Neuronal stem cell (in vitro differentiated cells): ENCODE measurements around the gene FYN.
"Not testable (repeated sequence)": the region's sequence is repeated elsewhere in the genome, so short reads cannot be mapped to it uniquely, and the experiment has no call there.

Experiments
- DNase-seq: peaks from one replicate; pipeline ENCODE4 v3.0.0-alpha.2; 2013; ENCODE audit warnings: low spot score
- H2AFZ ChIP-seq: one replicate; pipeline ENCODE4 v1.6.1; 2013; ENCODE audit warnings: mild to moderate bottlenecking, low read length, inconsistent platforms
- H2AK5ac ChIP-seq: 2 replicates; pipeline ENCODE4 v1.6.1; 2013; ENCODE audit warnings: low read depth, mild to moderate bottlenecking, inconsistent platforms, low read length, moderate library complexity, mixed read lengths
- H2BK120ac ChIP-seq: 2 replicates; pipeline ENCODE4 v1.6.1; 2013; ENCODE audit warnings: low read depth, mild to moderate bottlenecking, inconsistent platforms, low read length, moderate library complexity, mixed read lengths
- H2BK12ac ChIP-seq: one replicate; pipeline ENCODE4 v1.6.1; 2013; ENCODE audit warnings: low read length, inconsistent platforms
- H2BK15ac ChIP-seq: 2 replicates; pipeline ENCODE4 v1.6.1; 2013; ENCODE audit warnings: mild to moderate bottlenecking, low read length, inconsistent platforms, mixed read lengths
- H2BK5ac ChIP-seq: one replicate; pipeline ENCODE4 v1.6.1; 2013; ENCODE audit warnings: inconsistent platforms, mild to moderate bottlenecking, low read length, moderate library complexity
- H3K14ac ChIP-seq: one replicate; pipeline ENCODE4 v1.6.1; 2013; ENCODE audit warnings: low read length, inconsistent platforms
- H3K18ac ChIP-seq: 2 replicates; pipeline ENCODE4 v1.6.1; 2013; ENCODE audit warnings: low read length, inconsistent platforms
- H3K23ac ChIP-seq: 2 replicates; pipeline ENCODE4 v1.6.1; 2013; ENCODE audit warnings: low read depth, mild to moderate bottlenecking, mixed read lengths, low read length, inconsistent platforms; ENCODE audit not compliant: poor library complexity
- H3K27ac ChIP-seq: replicated peaks from 3 replicates; pipeline ENCODE4 v1.5.1; 2013; ENCODE audit warnings: low read length, inconsistent platforms
- H3K27me3 ChIP-seq, 3 experiments: 2 replicates each; pipeline ENCODE4 v1.6.1; 2013; ENCODE audit warnings: low read length in 3 of 3, mild to moderate bottlenecking in 2 of 3, inconsistent platforms in 1 of 3, low read depth in 1 of 3, mixed read lengths in 1 of 3, moderate library complexity in 1 of 3; ENCODE audit not compliant: control insufficient read depth in 3 of 3, insufficient read depth in 3 of 3
- H3K36me3 ChIP-seq, 2 donors: replicated peaks in 1 of 2; 2 replicates each; pipeline ENCODE4 v1.6.1; 2013; ENCODE audit warnings: low read length in 2 of 2; ENCODE audit not compliant: control insufficient read depth in 2 of 2, insufficient read depth in 2 of 2
- H3K4ac ChIP-seq: 2 replicates; pipeline ENCODE4 v1.6.1; 2013; ENCODE audit warnings: inconsistent platforms, mild to moderate bottlenecking, low read length, moderate library complexity
- H3K4me1 ChIP-seq, 2 donors: 1 replicate in 1 of 2; 2 replicates in 1 of 2; pipeline ENCODE4 v1.6.1; 2013; ENCODE audit warnings: low read length in 2 of 2, low read depth in 1 of 2; ENCODE audit not compliant: control insufficient read depth in 2 of 2, insufficient read depth in 1 of 2
- H3K4me2 ChIP-seq: one replicate; pipeline ENCODE4 v1.6.1; 2013; ENCODE audit warnings: mild to moderate bottlenecking, low read length, inconsistent platforms; ENCODE audit not compliant: insufficient read depth, poor library complexity, severe bottlenecking
- H3K4me3 ChIP-seq, 2 donors: 2 replicates each; pipeline ENCODE4 v1.5.1; 2013; ENCODE audit warnings: low read length in 2 of 2, mild to moderate bottlenecking in 2 of 2, inconsistent platforms in 1 of 2, moderate library complexity in 1 of 2
- H3K79me1 ChIP-seq: one replicate; pipeline ENCODE4 v1.6.1; 2013; ENCODE audit warnings: low read depth, mild to moderate bottlenecking, inconsistent platforms, low read length, moderate library complexity
- H3K9ac ChIP-seq: one replicate; pipeline ENCODE4 v1.6.1; 2013; ENCODE audit warnings: mild to moderate bottlenecking, low read depth, low read length, inconsistent platforms; ENCODE audit not compliant: poor library complexity
- H3K9me3 ChIP-seq, 2 donors: replicated peaks in 1 of 2; 2 replicates each; pipeline versions ENCODE3 to v1.6.1; 2013; ENCODE audit warnings: low read length in 2 of 2, mild to moderate bottlenecking in 2 of 2, inconsistent platforms in 1 of 2, low read depth in 1 of 2, mixed read lengths in 1 of 2, moderate library complexity in 1 of 2; ENCODE audit not compliant: control insufficient read depth in 2 of 2, insufficient read depth in 1 of 2
- H4K8ac ChIP-seq: one replicate; pipeline ENCODE4 v1.6.1; 2013; ENCODE audit warnings: low read depth, mild to moderate bottlenecking, inconsistent platforms, low read length, moderate library complexity
- H4K91ac ChIP-seq: one replicate; pipeline ENCODE4 v1.6.1; 2013; ENCODE audit warnings: low read length, low read depth, mild to moderate bottlenecking, inconsistent platforms; ENCODE audit not compliant: poor library complexity
- WGBS, 2 donors: extraction: QIAGEN DNeasy Blood & Tissue Kit; methylation state at CpG; one replicate each; pipeline ENCODE4 v1.1.7; 2013; ENCODE audit warnings: missing lambda C conversion rate in 2 of 2, mixed read lengths in 1 of 2; ENCODE audit not compliant: insufficient read length in 2 of 2, insufficient replicate concordance in 1 of 2; ENCODE audit errors: extremely low coverage in 2 of 2; 5-methylcytosine and 5-hydroxymethylcytosine counted together

FYN gene

DNA sequence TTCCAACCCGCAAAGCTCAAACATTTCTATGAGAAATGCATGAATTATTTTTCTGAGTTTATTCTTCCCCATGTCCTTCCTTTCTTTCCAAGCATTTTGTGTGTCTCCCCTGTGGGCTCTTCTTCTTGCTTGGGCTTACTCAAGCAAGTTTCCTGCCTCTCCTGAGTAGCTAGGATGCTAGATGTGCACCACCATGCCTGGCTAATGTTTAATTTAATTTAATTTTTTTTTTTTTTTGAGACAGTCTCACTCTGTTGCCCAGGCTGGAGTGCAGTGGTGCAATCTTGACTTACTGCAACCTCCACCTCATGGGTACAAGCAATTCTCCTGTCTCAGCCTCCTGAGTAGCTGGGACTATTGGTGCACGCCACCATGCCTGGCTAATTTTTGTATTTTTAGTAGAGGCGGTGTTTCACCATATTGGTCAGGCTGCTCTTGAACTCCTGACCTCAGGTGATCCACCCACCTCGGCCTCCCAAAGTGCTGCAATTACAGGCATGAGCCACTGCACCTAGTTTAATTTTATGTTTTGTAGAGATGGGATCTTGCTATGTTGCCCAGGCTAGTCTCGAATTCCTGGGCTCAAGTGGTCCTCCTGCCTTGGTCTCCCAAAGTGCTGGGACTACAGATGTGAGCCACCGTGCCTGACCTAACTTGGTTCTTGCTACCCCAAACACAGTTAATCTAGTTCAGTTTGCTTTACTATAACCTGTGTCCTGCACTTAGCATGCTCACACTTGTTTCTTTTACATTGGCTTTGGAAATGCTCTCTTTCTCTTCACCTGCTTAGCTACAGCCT lies 192.2 kb downstream of the FYN start:
- not testable (repeated sequence) for H3K79me1 ChIP-seq, H3K9me3 ChIP-seq, H2BK15ac ChIP-seq, H3K23ac ChIP-seq, H3K27ac ChIP-seq, H3K18ac ChIP-seq, H3K4ac ChIP-seq, DNase-seq, H2AFZ ChIP-seq, H2AK5ac ChIP-seq, H3K14ac ChIP-seq, H2BK12ac ChIP-seq, H3K9ac ChIP-seq, H4K8ac ChIP-seq, H4K91ac ChIP-seq, H3K4me2 ChIP-seq, H3K27me3 ChIP-seq, H3K4me3 ChIP-seq, H2BK5ac ChIP-seq, H2BK120ac ChIP-seq
- WGBS, 2 donors, result no CpG with 5 or more reads among the region's 6 CpGs
- Histone ChIP-seq H3K4me1 (peaks cover 10 to 24% of the 10 kb centered on the region in 2 donors), H3K36me3 (peaks cover 15 to 94% of the 10 kb centered on the region in 2 donors)

DNA sequence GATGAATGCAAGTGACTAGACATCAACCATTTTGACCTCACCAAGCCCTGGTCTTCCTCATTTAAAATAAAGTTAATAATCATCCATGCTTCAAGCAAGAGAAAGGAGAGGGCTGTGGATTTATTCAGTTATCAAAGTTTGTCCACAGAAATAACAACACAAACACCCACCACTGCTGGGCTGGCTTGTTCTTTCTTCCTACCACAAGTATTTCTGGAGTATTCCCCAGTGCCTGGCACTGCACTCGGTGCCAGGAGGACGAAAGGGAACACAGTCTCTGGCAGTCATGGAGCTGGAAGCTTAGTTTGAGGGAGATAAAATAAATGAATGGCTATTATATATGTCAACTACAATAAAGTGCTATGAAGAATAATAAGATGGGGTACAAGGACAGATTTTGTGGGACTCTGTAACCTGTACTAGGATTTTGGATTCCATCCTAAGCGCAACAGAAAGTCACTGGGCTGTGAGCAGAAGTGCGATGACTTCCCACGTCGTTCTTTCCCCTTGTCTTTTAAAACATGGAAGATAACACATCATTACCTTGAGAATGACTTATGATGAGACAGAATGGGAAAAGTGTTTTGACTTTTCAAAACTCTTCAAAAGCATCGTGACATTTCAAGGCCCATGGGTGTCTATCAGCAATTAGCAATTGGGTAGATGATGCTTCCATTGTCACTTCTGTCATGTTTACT lies 193.1 kb downstream of the FYN start:
- no peak overlapping the region for H2BK120ac ChIP-seq
- no peak overlapping the region for H2BK15ac ChIP-seq
- WGBS, 2 donors, result no CpG with 5 or more reads among the region's 7 CpGs
- H3K9ac ChIP-seq, result no peak overlapping the region
- no peak for DNase-seq
- peaks cover 13 to 96% of the 10 kb centered on the region in 2 donors for H3K36me3 ChIP-seq
- H3K4me1 ChIP-seq, result peaks cover 3 to 19% of the 10 kb centered on the region in 2 donors
- H4K8ac ChIP-seq, result no peak overlapping the region
- H2BK12ac ChIP-seq, result no peak overlapping the region
- H2BK5ac ChIP-seq, result no peak overlapping the region
- H3K4me3 ChIP-seq, result no peak overlapping the region
- H3K23ac ChIP-seq, result no peak overlapping the region
- H4K91ac ChIP-seq, result no peak overlapping the region
- no peaks in the 10 kb centered on the region for H3K27me3 ChIP-seq
- H3K79me1 ChIP-seq, result peaks cover 2% of the 10 kb centered on the region
- no peak overlapping the region for H3K14ac ChIP-seq
- no peak overlapping the region for H3K18ac ChIP-seq
- H2AFZ ChIP-seq, result no peak overlapping the region
- H3K4ac ChIP-seq, result no peak overlapping the region
- H3K9me3 ChIP-seq, result no peaks in the 10 kb centered on the region
- no peak overlapping the region for H2AK5ac ChIP-seq
- H3K27ac ChIP-seq, result no peak overlapping the region
- H3K4me2 ChIP-seq, result no peak overlapping the region

DNA sequence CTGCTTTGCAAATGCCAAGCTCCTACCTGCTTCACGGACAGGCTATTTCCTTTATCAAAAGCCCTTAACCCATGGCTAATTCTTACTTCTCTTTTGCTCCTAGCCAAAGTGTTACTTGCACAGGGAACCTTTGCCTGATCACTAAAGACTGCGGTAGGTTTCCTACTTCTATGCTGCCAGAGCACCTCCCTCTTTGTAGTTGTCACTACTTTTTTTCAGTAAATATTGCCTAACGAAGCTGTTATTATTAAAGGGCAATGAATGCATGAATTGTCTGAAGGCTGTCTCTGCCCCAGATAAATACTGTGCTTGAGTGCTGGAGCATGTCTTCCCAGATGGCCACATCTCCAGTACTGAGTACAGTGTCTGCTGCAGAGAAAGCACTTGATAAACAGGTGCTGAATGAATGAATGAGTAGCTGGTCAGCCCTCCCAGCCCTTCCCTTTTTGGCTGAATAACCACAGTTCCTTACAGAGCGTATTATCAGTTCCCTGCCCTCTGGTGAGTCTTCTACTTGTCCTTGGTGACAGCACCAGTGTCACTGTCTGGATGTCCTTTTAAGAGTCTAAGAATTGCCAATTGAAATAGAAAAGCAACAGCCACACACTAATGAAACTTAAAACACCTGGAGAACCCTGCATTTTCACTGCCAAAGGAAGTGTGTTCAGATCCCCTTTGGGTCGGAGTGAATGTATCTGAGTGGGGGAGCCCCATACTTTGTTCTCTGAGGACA lies 194.0 kb downstream of the FYN start:
- Histone ChIP-seq H3K4me1 (peaks cover 0 to 19% of the 10 kb centered on the region in 2 donors), H3K9me3 (no peaks in the 10 kb centered on the region), H2BK12ac (no peak overlapping the region), H2BK120ac (no peak overlapping the region), H2BK5ac (no peak overlapping the region), H4K91ac (no peak overlapping the region), H3K36me3 (peaks cover 11 to 96% of the 10 kb centered on the region in 2 donors), H2AFZ (no peak overlapping the region), H3K4me2 (no peak overlapping the region), H2AK5ac (no peak overlapping the region), H3K9ac (no peak overlapping the region), H3K4me3 (no peak overlapping the region), H3K14ac (no peak overlapping the region), H3K23ac (no peak overlapping the region), H3K27ac (no peak overlapping the region), H3K27me3 (no peaks in the 10 kb centered on the region), H3K79me1 (peaks cover 2% of the 10 kb centered on the region), H4K8ac (no peak overlapping the region), H3K4ac (no peak overlapping the region), H2BK15ac (no peak overlapping the region), H3K18ac (no peak overlapping the region)
- no CpG with 5 or more reads among the region's 5 CpGs for WGBS, 2 donors
- no peak for DNase-seq
